Rectal smooth muscle tissue (tissue), 1 donor: Measurements from ENCODE around the gene HOXA1.

Source experiments
- H3K27ac ChIP-seq: one replicate; pipeline ENCODE4 v1.7.0; 2013; ENCODE audit warnings: low read depth, low read length, inconsistent platforms
- H3K27me3 ChIP-seq: one replicate; pipeline ENCODE4 v1.7.0; 2013; ENCODE audit warnings: low read length; ENCODE audit not compliant: control insufficient read depth, insufficient read depth
- H3K36me3 ChIP-seq: one replicate; pipeline ENCODE4 v1.7.0; 2013; ENCODE audit warnings: low read length; ENCODE audit not compliant: control insufficient read depth, insufficient read depth
- H3K4me1 ChIP-seq: one replicate; pipeline ENCODE4 v1.7.0; 2013; ENCODE audit warnings: low read length; ENCODE audit not compliant: control insufficient read depth, insufficient read depth
- H3K4me3 ChIP-seq: one replicate; pipeline ENCODE4 v1.7.0; 2013; ENCODE audit warnings: low read length
- H3K9ac ChIP-seq: one replicate; pipeline ENCODE4 v1.7.0; 2013; ENCODE audit warnings: low read length

The HOXA1 gene

DNA sequence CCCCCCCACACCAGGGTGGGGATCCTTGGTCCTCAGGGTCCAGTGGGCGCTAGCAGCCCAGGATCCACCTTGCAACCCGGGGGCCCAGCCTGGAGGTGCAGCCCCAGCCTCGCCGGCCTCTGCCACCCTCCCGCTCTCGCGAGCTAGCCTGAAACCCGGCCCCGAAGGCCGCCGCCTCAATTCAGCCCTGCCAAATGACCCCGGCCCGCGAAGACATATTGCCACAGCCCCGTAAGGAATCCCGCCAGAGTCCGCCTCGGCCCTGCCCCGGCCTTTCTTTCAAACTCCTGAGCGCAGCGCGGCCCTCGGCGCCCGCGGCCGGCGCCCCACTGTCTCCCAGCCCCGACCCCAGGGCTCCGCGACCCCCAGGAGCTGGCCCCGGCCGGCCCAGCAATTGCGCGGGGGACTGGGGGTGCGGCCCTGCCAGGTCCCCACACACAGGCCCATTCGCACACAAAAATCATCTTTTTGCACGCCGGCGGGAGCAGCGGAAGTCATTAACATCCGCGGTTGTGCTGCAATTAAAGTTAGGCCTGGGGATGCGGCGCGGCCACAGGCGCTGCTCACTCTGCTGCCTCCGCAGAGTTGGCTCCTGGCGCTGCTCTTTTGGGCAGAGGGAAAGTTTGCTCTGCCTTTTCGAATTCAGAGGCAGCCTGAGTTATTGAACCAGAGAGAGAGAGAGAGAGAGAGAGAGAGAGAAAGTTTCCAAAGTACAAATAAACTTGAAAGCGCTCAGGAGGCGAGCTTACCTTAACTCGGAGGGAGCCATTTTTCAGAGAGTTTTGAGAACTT lies 43.7 kb upstream of the HOXA1 start:
- Histone ChIP-seq H3K27me3 (no peaks in the 10 kb centered on the region), H3K36me3 (peaks cover 5% of the 10 kb centered on the region), H3K27ac (peak overlapping the region; percentile 73), H3K4me3 (peak overlapping the region; percentile 61), H3K9ac (no peak overlapping the region), H3K4me1 (peaks cover 22% of the 10 kb centered on the region)

DNA sequence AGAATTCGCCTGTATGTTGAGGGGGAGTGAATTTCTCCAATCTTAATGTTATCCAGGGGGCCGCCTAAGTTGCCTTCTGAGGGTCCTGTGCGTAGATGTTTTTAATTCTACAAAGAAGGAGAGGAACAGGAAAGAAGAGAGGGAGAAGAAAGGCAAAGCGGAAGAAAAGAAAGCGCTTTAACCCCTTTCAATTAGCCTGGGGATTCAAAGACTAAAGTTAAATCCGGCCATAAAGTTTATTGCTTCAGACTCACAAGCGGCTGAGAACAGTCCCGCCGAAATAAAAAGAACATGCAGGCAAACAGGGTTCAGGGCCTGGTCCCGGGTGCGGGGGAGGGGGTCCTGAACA lies 43.2 kb upstream of the HOXA1 start:
- Histone ChIP-seq H3K9ac (no peak overlapping the region), H3K4me3 (peak overlapping the region; percentile 61), H3K27ac (peak overlapping the region; percentile 74)

DNA sequence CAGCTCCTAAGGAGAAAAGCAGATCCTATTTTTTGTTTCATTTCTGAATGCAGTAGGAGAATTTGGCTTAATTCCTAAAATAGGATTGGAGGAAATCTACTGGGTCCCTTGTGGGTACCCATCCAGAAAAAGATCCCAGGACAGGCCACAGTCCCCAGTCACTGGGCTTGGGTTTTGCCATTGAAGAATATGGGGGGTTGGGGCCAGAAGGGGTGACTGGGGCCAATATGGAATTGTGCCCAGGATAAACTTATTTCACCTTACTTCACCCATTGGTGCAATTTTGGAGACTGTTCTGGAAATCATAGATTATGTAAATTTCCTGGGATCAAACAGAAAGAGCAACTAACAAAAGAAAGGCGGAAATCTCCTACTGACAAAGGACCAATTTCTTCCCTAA lies 42.7 kb upstream of the HOXA1 start:
- Histone ChIP-seq H3K4me1 (peaks cover 30% of the 10 kb centered on the region), H3K36me3 (no peaks in the 10 kb centered on the region), H3K27me3 (no peaks in the 10 kb centered on the region), H3K4me3 (peak overlapping the region; percentile 44), H3K9ac (no peak overlapping the region), H3K27ac (peak overlapping the region; percentile 74)

More for the DNA sequence above, 43.2 kb upstream of the HOXA1 start:
- H3K27me3 ChIP-seq, result no peaks in the 10 kb centered on the region
- peaks cover 26% of the 10 kb centered on the region for H3K4me1 ChIP-seq
- peaks cover 2% of the 10 kb centered on the region for H3K36me3 ChIP-seq

DNA sequence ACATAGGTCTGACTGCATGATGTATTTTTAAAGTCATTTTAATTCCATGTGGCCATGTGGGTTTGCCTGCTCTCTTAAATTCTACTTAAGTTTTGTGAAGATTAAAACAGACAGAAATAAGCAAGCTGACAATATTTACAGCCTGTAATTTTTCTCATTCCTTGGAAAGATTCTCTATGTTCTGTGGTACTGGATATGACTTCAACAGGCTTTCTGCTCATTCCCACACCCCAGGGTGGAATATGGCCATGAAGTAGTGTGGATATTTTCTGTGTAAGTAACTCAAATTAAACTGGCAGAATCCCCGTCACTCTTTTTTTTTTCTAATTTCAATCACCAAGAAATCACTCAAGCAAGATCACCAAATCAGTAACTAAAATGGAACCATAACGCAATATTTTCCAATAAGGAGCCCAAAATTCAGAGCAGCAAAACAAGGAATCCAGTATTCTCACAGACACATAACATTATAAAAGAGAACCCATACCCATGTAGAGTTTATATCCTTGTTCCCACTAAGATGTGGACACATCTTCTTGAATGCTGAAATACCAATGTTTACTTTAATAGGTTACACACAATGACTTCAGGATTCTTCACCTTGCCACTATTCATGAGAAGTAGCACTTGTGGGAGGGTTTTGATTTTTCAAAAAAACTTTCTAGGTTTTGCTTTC lies 42.0 kb upstream of the HOXA1 start:
- Histone ChIP-seq H3K36me3 (no peaks in the 10 kb centered on the region), H3K9ac (no peak overlapping the region), H3K27me3 (no peaks in the 10 kb centered on the region), H3K4me3 (peak overlapping the region; percentile 44), H3K4me1 (peaks cover 37% of the 10 kb centered on the region), H3K27ac (peak overlapping the region; percentile 74)

DNA sequence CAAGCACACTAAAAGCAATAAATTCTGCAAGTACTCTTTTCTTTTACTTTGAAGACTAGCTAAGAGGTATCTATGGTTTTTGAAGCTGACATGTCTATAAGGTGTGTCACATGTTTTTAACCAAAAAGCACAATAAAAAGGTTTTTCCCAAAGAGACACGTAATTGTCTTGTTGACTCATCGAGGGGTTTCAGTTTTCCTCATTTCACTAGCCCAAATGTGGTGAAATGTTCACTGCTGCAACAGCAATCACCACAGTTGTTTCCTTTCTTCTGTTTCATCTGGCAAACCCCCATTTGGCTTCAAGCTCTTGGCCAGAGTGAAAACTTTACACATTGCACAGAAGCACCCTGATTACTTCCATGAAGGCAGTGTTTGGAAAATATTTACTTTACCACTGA lies 38.6 kb upstream of the HOXA1 start:
- H3K4me3 ChIP-seq, result no peak overlapping the region
- H3K36me3 ChIP-seq, result no peaks in the 10 kb centered on the region
- H3K4me1 ChIP-seq, result peaks cover 44% of the 10 kb centered on the region
- peak overlapping the region; percentile 54 for H3K27ac ChIP-seq
- H3K9ac ChIP-seq, result no peak overlapping the region
- H3K27me3 ChIP-seq, result no peaks in the 10 kb centered on the region

DNA sequence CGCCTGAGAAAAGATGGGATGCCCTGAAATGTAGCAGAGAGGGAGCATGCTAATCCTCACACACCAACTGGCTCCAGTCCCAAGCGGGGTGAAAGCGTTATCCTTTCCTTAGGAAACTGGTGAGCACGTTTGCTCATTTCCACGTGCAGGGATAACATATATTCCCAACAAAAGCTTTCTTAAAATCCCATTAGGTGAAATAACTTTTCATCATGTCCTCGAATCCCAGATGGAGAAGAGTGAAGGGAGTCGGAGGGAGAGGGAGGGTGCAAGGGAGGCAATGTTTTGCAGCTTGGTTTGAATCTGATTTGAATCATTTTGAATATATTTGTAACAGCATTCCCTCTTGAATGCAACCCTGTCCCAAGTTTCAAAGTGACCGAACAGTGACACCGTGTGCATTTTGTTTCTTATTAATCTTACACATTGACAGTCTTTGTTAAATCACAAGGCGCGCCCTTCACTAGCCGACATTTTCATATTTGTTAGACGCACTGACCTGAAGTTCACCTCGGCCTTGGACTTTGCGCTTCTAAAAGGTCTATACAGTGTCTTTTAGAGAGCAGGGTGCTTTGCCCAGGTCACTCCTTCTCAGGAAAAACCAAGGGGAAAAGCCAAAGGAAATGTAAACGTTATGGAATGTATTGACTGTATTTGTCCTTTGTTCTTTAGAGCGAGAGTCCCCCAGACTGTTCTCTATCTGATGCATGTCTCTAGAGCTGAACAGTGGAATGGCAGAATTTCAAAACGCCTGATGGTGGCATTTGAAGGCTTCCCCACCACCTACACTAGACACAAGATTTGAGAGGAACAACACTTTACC lies 37.8 kb upstream of the HOXA1 start:
- peaks cover 51% of the 10 kb centered on the region for H3K4me1 ChIP-seq
- no peak overlapping the region for H3K4me3 ChIP-seq
- H3K9ac ChIP-seq, result no peak overlapping the region
- no peaks in the 10 kb centered on the region for H3K27me3 ChIP-seq
- H3K27ac ChIP-seq, result peak overlapping the region; percentile 54
- no peaks in the 10 kb centered on the region for H3K36me3 ChIP-seq

DNA sequence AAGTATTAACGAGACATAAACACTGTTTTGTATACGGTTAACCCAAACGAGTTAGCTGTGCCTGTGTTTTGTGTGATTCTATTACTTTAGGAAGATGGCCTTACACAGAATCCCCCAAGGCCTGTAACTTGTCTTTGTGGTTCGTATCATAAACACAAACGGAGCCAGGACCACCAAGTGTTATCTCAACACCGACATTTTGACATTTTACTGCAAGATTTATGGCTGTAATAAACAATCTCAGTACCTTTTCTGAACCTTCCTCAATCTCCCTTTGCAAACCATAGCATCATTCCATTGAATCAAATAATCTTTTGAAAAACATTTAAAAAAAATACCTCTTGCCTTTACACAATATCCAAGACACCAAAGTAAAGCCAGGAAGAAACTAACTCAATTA lies 37.2 kb upstream of the HOXA1 start:
- Histone ChIP-seq H3K27ac (peak overlapping the region; percentile 54), H3K4me1 (peaks cover 56% of the 10 kb centered on the region), H3K27me3 (no peaks in the 10 kb centered on the region)

DNA sequence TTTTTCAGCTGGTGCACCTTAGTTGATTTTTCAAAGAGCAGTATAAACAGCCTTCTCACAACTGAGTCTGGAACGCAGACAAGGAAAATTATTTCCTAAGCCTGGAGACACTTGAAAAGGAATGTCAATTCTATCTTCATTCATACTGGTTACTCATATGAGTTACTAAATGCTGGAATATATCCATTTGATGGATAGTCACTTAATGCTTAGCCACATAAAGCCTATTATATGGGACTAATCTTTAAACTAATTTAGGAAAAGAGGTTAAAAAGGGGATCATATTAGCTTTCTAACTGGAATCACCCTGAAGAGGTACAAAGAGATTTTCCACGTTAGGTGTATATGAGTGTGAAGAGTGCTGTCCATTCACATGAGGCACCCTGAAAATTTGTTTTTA lies 36.4 kb upstream of the HOXA1 start:
- Histone ChIP-seq H3K27ac (no peak overlapping the region), H3K4me3 (no peak overlapping the region), H3K9ac (no peak overlapping the region), H3K4me1 (peaks cover 60% of the 10 kb centered on the region), H3K36me3 (no peaks in the 10 kb centered on the region), H3K27me3 (no peaks in the 10 kb centered on the region)

More for the DNA sequence above, 37.2 kb upstream of the HOXA1 start:
- no peak overlapping the region for H3K9ac ChIP-seq
- H3K4me3 ChIP-seq, result no peak overlapping the region
- H3K36me3 ChIP-seq, result no peaks in the 10 kb centered on the region

DNA sequence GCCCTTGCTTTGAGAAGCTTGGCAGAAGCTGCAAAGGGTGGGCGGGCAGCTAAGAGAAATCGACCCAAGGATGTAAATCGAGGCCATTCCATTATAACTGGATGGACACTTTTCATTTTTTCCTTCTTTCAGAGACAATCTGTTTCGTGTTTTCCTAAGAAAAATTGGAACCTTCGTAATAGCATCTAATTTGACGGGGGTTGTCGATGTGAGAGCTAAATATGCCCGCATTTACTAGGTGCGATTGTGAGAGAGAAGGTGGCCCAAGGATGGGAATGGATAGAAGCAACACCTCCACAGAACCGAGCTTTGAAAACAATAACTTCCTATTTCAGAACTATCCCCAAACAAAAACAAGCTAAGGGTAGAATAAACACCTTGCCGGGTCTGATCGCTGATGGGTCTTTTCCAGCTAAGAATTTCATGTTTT lies 35.6 kb upstream of the HOXA1 start:
- no peaks in the 10 kb centered on the region for H3K27me3 ChIP-seq
- H3K4me1 ChIP-seq, result peaks cover 59% of the 10 kb centered on the region
- H3K9ac ChIP-seq, result peak overlapping the region; percentile 78
- peak overlapping the region; percentile 89 for H3K4me3 ChIP-seq
- no peaks in the 10 kb centered on the region for H3K36me3 ChIP-seq
- H3K27ac ChIP-seq, result peak overlapping the region; percentile 85

DNA sequence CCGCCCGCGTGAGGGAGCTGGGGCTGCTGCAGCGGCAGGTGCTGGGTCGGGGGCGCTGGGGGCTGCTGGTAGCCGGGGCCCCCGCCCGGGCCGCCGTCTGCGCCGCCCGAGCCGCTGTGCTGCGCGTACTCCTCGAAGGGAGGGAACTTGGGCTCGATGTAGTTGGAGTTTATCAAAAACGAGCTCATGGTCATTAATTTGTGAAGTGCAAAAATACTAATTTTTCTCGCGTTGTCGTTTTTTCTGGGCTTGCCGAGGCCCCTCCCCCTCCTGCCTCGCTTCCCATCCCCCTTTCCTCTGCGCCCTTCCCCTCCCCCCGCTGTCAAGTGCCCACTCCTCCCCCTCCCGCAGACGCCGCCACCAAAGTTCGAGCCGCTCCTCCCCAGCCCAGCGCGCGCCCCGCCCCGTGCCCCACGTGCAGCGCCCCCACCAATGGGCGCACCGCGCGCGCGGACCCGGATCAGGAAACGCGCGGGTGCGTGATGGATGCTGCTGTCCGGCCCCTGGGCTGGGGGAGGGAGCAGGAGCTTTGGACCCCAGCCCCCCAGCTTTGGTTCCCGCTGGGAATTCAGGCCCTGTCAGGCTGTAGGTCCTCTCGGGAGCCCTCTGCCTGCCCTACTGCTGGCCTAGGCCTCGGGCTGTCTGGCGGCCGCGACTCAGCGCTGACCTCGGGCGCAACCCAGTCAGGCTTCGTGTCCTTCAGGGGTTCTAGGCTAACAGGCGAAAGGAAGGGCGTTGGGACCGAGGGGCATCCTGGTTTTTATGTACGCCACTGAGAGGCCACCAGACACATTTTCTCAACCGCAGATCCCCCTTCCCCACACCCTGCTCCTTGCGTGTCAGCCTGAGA lies 35.0 kb upstream of the HOXA1 start, which contains the start of gene HOXA4:
Gene HOXA4, minus strand, starts transcription at position 218 of the 850 bp plus-strand sequence. Its CDS starts 24 bp downstream, at position 194.
- Histone ChIP-seq H3K36me3 (no peaks in the 10 kb centered on the region), H3K27me3 (no peaks in the 10 kb centered on the region), H3K9ac (peak within 1 kb of the TSS; percentile 78), H3K4me1 (peaks cover 53% of the 10 kb centered on the region), H3K4me3 (peak within 1 kb of the TSS; percentile 89), H3K27ac (peak within 1 kb of the TSS; percentile 85)

DNA sequence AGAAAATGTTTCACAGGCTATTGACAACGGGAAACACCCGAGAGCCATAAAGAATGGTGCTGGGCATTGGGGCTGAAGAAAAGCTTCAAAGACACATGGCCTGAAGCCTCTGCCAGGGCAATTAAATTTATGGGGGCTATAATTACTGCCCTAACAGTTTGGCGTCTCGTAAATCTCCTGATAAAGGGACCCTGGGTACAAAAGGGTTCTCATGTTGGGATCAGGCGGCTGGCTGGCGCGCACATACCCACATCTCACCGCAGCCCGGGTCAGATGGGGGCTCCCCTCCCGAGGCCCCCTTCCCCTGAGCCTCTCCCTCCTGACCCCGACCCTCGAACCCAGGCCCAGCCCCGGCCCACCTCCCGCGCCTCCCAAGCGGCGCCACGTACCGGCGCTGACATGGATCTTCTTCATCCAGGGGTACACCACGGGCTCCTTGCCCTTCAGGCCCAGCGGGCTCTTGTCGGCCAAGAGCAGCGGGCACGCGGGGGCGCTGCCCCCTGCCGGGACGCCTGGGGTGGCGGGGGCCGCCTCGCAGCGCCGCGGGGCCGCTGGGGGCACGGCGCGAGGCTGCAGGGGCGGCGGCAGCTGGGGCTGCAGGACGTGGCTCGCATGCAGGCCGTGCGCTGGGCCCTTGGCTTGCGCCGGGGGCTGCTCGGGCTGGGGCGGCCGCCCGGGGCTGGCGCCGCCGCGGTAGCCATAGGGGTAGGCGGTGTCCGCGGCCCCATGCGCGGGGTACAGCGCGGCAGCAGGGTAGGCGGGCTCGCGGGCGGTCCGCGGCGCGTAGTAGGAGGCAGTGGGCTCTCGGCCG lies 34.1 kb upstream of the HOXA1 start:
- Histone ChIP-seq H3K27me3 (no peaks in the 10 kb centered on the region), H3K4me1 (peaks cover 53% of the 10 kb centered on the region), H3K4me3 (peak overlapping the region; percentile 75), H3K9ac (no peak overlapping the region), H3K27ac (peak overlapping the region; percentile 83), H3K36me3 (no peaks in the 10 kb centered on the region)
